Measurements from ENCODE around the gene FAM13A.
"Not testable (repeated sequence)": the region's sequence is repeated elsewhere in the genome, so short reads cannot be mapped to it uniquely, and the experiment has no call there.

FAM13A gene

DNA sequence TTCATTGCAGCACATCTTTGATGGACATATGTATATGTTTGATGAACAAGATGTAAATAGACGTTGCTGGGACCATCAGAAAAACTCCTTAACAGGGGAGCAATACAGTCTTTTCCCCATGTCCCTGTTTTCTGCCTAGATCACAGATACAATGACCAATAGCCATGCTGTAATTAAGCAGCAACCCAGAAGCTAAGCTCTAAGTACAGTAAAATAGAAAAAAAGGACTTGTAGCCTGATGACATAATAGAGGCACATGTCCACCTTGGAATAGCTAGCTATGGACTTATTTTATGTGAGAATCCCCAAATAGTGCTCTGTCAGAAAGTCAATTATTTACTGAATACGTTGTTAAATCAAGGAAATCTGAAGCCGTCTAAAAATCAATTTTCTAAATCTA, 14.9 kb downstream of the FAM13A start:
- DNase-seq = no peak

DNA sequence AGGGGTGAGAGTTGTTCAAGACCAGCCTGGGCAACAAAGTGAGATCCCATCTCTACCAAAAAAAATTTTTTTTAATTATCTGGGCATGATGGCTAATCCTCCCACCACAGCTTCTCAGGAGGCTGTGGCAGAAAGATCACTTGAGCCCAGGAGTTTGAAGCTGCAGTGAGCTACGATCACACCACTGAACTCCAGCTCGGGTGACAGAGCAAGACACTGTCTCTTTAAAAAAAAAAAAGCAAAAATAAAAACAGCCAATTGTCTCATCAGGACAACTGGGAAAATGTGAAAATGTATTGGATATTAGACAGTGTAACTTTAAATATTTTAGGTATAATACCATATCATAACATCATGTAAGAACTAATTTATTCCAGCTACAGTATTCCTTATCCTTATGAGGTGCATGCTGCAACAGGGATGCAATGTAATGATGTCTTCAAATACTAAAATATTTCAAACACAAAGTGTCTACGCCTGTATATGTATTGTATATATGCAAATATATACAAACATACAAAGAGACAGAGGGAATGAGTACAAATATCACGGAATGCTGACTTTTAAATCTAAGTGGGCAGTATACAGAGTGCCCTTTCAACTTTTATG, 17.2 kb downstream of the FAM13A start:
- no peak for DNase-seq

DNA sequence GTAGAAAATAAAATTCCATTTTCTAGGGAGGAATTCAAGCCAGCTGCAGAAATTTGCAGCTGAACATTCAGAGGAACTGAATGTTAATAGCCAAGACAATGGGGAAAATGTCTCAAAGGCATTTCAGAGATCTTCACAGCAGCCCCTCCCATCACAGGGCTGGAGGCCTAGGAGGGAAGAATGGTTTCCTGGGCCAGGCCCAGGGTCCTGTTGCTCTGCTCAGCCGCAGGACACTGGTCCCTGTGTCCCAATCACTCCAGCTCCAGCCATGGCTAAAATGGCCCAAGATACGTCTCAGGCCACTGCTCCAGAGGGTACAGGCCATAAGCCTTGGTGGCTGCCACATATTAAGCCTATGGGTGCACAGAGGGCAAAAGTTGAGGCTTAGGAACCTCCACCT, 20.4 kb downstream of the FAM13A start:
- no peak for DNase-seq

DNA sequence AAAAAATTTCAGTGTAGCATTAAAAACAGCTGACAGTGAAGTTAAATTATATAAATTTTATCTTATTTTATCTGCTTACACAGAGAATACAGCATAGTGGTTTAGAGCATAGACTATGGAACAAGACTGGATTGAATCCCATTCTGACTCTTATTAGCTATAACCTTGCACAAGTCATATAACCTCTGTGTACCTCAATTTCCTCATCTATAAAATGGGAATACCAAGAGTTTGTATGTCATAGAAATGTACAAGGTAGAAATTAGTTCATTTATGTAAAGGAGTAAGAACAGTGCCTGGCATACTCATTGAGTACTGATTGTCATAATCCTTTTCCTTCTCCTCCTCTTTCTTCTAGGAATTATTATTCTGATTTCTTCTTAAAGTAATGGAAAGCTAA, 25.7 kb downstream of the FAM13A start:
- no peak for DNase-seq

DNA sequence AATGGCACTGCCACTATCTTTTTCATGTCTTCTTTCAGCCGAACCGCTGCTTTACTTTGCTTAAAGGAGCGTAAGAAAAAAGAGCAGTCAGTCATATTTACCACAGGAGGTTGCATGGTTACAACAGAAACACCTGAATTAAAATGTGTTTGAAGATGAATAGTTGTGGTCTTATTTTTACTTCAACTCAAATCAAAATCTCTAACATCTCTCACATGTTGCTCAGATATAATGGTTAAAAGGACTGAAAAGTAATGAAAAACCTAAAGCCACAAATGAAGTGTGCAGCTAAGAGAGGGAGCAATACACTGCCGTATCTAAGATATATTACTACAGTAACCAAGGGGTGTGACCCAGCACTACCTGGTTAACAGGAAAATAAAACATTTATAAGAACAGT, 27.4 kb downstream of the FAM13A start:
- DNase-seq = peak in 2 of 5 experiments; percentile 11 to 61

DNA sequence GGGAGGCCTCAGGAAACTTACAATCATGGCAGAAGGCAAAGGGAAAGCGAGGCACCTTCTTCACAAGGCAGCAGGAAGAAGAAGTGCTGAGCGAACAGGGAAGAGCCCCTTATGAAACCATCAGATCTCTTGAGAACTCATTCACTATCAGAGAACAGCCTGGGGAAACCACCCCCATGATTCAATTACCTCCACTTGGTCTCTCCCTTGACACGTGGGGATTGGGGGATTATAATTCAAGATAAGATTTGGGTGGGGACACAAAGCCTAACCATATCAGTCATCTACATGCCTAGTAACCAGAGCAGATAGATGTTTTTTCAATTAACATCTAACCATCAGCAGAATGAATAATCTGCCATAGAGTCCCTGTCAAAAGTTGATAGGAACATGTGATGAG, 30.4 kb downstream of the FAM13A start:
- peak in 1 of 5 experiments; percentile 15 for DNase-seq

DNA sequence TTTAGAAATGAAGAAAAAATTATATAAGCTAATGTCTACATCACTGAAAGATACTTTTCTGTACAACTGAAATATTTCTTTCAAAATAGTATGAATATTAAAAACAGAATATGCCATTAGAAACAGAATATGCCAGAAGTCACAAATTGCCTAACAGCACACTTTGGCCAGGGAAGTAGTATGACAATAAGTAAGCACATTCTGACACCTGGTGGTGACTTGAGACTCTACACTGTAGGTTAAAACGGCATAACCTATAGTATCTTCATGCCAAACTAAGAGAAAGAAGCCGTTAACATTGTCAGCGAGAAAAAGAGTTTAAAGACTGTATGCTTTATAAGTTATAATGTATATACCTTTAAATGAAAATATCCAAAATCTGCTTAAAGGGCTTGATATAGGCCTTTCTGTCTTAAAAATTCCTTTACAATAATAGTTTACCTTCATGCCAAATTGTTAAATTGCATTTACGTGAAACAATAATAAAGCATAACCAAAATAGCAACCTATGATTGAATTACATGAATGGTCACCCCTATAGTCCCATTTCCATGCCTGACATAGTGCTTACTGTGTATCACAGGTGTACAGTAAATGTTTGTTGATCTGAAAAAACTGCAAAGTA, 32.8 kb downstream of the FAM13A start:
- DNase-seq = peak in 3 of 5 experiments; percentile 28 to 72 (median 41)

DNA sequence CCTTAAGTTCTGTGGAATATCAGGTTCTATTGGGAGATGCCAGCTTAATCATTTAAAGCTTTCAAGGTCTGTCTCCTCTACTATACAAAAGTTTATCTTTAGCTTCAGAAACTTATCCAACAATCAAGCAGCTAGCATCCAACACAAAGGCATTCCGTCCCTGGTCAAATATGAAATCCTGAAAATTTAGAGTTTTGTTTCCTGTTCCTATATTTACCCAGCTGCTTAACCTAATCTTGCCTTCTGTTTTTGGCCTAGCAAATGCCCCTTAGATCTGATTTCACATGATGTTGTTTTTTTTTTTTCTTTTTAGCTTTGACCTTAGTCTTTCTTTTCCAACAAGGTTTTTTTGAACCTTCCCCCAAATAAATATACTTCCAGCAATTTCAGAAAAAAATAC, 33.8 kb downstream of the FAM13A start:
- no peak for DNase-seq

DNA sequence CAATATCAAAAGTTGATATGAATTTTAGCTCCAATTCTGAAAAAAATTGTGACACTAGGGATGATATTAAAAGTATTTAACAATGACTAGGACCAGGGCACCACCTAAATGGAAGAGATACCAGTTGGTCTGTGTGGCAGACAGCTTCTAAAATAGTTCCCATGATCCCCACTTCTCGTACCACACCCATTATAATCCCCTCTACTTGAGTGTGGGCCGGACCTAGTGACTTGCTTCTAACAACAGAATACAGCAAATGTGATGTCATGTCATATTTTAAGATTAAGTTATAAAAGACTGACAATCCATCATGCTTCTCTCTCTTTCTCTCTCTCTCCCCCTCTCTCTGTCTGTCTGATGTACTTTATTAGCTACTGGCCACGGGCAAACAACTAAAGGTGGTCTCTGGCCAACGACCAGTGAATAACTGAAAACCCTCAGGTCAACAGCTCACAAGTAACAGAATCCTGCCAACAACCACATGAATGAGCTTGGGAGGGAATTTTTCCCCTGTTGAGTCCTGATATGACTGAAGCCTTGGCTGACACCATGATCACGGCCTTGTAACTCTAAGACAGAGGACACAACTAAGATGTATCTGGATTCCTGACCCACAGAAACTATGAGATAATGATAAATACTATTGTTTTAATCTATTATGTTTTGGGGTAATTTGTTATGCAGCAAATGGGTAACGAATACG, 34.4 kb downstream of the FAM13A start:
- no peak for DNase-seq

DNA sequence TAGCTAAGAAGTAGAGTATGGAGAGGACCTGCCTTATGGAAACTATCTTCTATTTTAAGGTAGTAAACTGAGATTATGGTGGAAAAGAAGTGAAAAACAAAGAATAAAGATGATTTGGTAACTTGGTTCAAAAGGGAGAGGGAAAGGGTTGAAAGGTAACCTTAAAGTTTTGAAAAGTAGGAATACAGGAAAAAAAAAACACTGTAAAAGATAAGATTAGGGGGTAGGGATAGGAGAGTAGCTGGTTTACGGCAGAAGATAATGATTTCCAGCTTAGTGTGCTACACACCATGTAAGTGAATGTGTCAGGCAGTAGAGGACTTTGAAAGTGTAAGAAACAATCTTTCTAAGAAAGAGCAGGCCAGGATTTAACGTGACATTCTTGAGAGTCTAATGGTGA, 35.3 kb downstream of the FAM13A start:
- DNase-seq = no peak

DNA sequence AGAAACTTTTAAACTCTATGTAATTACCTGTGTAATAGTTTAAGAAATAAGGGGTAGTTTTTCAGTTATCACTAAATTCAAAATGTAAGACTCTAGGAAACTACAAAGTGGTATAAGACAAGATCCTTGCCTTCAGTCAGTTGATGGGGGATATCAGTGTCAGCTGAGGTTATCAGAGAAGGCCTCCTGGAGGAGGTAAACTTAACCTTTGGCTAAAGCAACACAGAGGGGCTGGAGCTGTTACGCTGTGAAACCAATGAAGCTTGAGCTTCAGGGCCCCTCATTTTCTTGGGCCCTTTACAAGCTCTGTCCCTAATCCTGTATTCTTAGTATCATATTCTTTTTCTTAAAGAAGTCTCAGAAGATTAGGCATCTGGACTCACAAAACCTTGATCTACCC, 35.9 kb downstream of the FAM13A start:
- no peak for DNase-seq

DNA sequence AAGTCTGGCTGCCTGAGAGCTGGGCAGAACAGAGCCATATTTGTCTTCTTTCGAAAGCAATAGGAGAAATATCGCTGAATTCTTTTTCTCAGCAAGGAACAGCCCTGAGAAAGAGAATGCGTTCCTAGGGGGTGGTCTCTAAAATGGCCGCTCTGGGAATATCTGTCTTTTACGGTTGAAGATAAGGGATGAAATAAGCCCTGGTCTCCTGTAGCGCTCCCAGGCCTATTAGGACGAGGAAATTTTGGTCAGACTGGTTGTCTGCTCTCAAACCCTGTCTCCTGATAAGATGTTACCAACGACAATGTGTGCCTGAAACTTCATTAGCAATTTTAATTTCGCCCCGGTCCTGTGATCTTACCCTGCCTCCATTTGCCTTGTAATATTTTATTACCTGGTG, 42.1 kb downstream of the FAM13A start:
- not testable (repeated sequence) for DNase-seq

DNA sequence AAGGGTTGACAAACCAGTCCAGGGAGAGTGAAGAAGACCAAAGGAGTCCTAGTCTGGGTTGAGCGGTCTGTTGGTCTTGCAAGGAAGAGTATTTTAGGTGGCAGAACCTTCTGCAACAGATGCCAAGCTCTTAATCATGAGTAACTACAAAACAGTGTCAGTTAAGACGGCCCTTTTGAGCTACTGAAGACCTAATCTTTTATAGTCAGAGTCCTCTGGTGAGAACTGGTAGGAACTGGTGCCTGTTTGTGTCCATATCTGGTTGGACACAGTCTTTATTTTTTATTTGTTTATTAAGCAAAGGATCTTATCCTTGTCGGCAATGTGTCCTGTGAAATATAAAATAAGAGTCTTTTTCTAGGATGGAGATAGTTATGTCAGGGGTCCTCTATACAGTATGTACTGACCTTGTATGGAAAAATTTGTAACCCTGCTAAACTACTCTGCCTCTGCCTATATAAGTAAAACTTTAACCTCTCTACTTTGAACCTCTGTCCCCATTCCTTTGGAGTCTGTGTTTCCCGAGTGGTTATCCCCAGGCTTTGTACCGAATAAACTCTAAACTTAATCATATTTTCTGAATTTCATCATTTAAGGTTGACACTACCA, 47.1 kb downstream of the FAM13A start:
- no peak for DNase-seq

DNA sequence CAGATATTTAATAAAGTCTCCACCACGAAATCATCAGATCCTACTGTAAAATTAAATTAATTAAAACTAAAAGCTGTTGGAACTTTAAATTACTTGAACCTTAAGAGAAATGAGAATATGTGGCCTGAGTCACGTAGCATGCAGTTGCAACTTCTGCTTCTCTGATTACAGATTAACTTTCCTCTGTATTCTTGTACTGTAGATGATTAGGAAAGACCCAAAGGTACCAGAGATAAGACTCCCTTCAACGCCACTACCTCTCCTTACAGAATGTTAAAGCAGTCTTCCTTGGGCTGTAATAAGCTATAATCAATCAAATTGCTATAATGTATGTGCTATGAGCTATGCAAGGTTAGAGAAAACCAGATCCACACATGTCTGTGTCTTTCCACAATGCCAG, 47.9 kb downstream of the FAM13A start:
- no peak for DNase-seq

DNA sequence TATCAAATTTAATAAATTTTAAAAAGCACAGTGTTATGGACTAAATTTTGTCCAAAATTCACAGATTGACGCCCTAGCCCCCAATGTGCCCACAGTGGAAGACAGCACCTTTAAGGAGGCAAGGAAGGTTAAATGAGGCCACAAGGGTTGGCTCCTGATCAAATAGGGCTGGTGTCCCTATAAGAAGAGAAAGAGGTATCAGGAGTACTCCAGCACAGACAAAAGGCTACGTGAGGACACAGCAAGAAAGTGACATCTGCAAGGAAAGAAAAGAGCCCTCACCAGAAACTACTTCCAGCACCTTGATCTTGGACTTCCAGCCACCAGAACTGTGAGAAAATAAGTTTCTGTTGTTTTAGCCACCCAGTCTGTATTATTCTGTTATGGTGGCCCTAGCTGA, 48.8 kb downstream of the FAM13A start:
- no peak for DNase-seq

DNA sequence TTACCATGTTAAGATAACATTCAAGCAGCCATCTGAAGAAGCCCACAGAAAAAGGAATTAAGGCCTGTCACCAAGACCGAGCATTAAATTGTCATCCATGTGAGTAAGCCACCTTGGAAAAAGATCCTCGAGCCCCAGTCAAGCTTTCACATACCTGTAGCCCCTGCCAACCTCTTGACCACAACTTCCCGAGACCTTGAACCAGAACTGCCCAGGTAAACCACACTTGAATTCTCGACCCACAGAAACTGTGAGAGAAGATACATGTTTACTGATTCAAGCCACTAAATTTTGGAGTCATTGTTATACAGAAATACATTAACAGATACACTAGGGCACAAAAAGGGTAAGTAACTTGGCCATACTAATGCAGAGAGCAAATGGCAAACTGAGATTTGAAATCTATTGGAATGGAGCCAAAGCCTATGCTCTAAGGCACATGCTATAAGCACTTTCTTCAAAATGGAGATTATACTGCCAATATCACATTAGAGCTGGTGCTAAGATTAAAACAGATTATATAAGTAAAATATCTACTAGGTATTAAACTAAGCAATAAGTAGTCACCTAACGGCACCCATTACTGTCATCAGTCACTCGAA, 49.5 kb downstream of the FAM13A start:
- no peak for DNase-seq

DNA sequence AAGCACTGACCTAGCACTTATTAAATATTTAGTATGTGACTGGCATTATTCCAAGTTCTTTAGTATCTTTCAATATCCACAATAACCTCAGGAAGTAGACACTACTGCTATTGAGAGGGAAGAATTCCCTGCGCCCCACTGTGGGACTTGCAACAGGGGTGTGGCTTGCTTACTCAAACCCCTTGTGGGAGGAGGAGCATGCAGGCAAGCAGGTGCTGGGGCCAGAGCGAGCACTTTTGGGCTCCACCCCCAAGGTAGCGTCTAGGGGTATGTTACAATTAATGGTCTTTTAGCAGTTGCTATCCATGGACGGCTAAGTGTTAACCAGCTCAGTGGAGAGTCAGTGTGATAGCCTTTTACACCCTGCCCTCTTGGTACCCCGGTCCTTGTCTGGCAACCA, 50.7 kb downstream of the FAM13A start:
- no peak for DNase-seq

DNA sequence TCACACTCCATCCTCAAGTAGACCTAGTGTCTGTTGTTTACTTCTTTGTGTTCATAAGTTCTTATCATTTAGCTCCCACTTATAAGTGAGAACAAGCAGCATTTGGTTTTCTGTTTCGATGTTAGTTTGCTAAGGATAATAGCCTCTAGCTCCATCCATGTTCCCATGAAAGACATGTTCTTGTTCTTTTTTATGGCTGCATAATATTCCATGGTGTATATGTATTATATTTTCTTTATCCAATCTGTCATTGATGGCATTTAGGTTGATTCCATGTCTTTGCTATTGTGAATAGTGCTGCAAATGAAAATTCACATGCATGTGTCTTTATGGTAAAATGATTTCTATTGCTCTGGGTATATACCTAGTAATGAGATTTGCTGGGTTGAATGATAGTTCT, 51.9 kb downstream of the FAM13A start:
- not testable (repeated sequence) for DNase-seq

DNA sequence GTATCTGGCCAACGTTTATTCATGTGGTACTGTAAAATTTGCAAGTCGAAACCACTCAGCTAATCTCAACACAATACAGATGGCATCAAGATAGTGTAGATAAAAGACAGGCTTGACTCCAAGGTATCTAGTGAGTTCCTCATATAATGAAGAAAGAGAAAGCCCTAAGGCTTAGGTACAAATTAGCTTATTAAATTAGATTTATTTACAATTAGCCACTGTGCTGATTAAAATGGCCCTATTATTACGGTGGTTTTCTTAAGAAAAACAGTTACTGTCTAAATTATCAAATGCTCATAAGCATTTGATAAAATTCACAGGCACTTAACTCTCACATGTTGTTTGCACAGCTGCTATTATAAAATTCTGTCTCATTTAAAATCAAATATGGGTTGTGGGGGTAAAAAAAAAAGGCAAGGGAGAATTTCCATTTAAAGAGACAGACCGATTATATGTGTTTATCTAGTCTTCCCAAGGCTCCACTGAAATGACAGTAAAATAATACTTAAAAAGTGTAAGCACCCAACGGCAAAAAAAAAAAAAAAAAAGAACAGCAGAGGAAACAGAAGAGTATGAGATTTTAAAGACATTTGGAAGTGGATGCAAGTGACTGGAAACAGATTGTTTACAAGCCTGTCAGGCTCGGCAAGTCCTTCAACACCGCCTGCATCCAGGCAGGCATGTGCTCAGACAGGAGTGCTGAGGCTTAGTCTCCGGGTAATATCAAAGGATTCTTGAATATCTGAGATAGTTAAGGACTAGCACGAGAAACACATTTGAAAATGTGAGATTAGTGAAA, 55.1 kb downstream of the FAM13A start:
- DNase-seq = no peak

DNA sequence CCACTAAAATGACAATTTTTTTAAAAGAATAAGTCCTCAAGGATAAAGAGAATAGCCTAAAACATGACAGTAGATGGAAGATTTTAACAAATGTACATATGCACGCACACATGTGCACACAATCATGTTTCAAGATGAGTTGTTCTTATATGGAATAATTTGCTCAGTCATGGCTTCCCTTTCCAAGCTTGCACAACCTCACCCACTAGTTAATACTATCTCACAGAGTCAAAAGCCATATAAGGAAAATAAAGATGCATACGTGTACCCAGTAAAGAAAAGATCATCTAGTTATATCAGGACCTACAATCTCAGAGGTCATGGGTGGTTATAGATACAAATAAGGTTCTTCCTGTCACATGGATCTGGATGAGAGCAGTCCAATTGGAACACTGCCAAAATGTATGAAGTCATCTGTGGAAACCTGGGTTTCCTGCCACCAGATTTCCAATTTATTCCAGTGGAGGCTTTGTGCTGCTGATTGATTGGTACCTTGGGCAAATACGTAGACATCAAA, 56.1 kb downstream of the FAM13A start:
- DNase-seq = peak in 1 of 5 experiments; percentile 11

DNA sequence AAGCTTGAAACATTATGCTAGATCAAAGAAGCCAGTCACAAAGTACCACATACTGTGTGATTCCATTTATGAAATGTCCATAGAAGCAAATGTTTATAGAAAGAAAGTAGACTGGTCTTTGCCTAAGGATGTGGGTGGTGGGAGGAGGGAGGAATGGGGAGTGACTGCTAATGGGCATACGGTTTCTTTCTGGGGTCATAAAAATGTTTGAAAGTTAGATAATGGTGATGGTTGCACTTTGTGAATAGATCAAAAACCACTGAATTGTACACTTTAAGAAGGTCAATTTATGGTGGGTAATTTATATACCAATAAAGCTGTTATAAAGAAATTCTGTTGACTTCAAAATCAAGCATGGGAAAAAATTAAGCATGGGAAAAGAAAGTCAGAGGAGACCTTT, 56.6 kb downstream of the FAM13A start:
- no peak for DNase-seq

DNA sequence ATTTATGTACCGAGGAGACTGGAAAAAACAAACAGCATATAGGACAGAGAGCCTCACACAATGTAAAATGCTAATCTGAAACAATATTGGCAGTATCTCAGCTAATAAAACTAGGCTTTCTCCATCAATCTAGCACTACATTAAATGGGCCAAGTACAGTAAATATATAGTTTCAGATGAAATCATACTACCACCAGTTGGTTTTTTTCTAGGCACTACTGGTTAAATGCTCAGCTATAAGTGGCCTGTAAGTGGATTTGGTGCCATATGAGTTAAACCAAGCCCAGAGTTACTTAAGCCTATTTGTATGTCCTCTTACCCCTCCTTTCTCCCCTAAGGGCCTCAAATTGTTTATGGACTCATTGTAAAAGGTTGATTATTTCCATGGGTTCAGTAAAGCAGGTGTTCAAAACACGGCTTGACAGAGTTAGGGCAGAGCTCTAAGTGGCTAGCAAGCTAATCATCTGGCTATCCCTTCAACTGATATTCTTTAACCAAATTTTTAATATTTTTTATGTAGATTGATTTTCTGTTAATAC, 57.5 kb downstream of the FAM13A start:
- no peak for DNase-seq

Data from T-helper 2 cell (primary cell).